NCI-H187 (cell line): ENCODE data around the gene PRPF39.
A peak's percentile ranks its signal among the peaks of the same experiment; 100 is the strongest.
"Not testable (repeated sequence)": the region's sequence is repeated elsewhere in the genome, so short reads cannot be mapped to it uniquely, and the experiment has no call there.

Source experiments
- DNase-seq, 2 experiments: peaks; one replicate each; lab custom pipeline; 2025; lab: John Stamatoyannopoulos, UW

PRPF39 gene

GRCh38 chr14:45083976-45084722 is at the start of gene PRPF39:
TSS of gene PRPF39 (plus strand) at chr14:45084116. CDS start at chr14:45095240, 11,124 bp downstream.
- DNase-seq, result peak; percentile 94 to 97

GRCh38 chr14:45034730-45035129 is 49.2 kb upstream of the PRPF39 start:
- no peak for DNase-seq

GRCh38 chr14:45038256-45038655 is 45.7 kb upstream of the PRPF39 start:
- no peak for DNase-seq

GRCh38 chr14:45038865-45039264 is 45.1 kb upstream of the PRPF39 start:
- DNase-seq, result no peak

GRCh38 chr14:45039390-45039789 is 44.5 kb upstream of the PRPF39 start:
- no peak for DNase-seq

- no peak for DNase-seq
Measured at GRCh38 chr14:45041641-45042040, 42.3 kb upstream of the PRPF39 start.

GRCh38 chr14:45044638-45045037 is 39.3 kb upstream of the PRPF39 start:
- DNase-seq, result no peak

- no peak for DNase-seq
Measured at GRCh38 chr14:45048385-45048784, 35.5 kb upstream of the PRPF39 start.

GRCh38 chr14:45051180-45051579 is 32.7 kb upstream of the PRPF39 start:
- no peak for DNase-seq

- no peak for DNase-seq
Measured at GRCh38 chr14:45051896-45052295, 32.0 kb upstream of the PRPF39 start.

GRCh38 chr14:45057349-45057748 is 26.6 kb upstream of the PRPF39 start:
- DNase-seq, result no peak

GRCh38 chr14:45057881-45058364 is 26.0 kb upstream of the PRPF39 start:
- DNase-seq, result no peak

- DNase-seq, result no peak
Measured at GRCh38 chr14:45060551-45060950, 23.4 kb upstream of the PRPF39 start.

- no peak for DNase-seq
Measured at GRCh38 chr14:45065540-45065939, 18.4 kb upstream of the PRPF39 start.

- no peak for DNase-seq
Measured at GRCh38 chr14:45065956-45066355, 18.0 kb upstream of the PRPF39 start.

- no peak for DNase-seq
Measured at GRCh38 chr14:45066667-45067066, 17.2 kb upstream of the PRPF39 start.

GRCh38 chr14:45068396-45068795 is 15.5 kb upstream of the PRPF39 start:
- DNase-seq, result no peak

- no peak for DNase-seq
Measured at GRCh38 chr14:45070215-45070614, 13.7 kb upstream of the PRPF39 start.

- DNase-seq, result no peak
Measured at GRCh38 chr14:45072126-45072525, 11.8 kb upstream of the PRPF39 start.

GRCh38 chr14:45073231-45073879 is 10.6 kb upstream of the PRPF39 start:
- no peak for DNase-seq

- no peak for DNase-seq
Measured at GRCh38 chr14:45078323-45078722, 5.6 kb upstream of the PRPF39 start.

- not testable (repeated sequence) for DNase-seq
Measured at GRCh38 chr14:45080416-45080968, 3.4 kb upstream of the PRPF39 start.

GRCh38 chr14:45081096-45081495 is 2.8 kb upstream of the PRPF39 start:
- not testable (repeated sequence) for DNase-seq
